HCT116 (cell line): ENCODE measurements around the gene CERK. TPM values are rescaled to one million over a fixed set of nuclear protein-coding genes. Genes with fewer than 3 reads are reported as not detected.
"Not testable (repeated sequence)": the region's sequence is repeated elsewhere in the genome, so short reads cannot be mapped to it uniquely, and the experiment has no call there.

Source experiments
- ATAC-seq: fragments of 200-7000 bp; cut with Tn5 transposase; 2 replicates; pipeline ENCODE4 v1.9.1; 2020; ENCODE audit warnings: mild to moderate bottlenecking, moderate library complexity
- BruUV-seq: library from RNA; stranded (reverse); fragments of 400-500 nt; replicated peaks from 2 replicates; lab custom pipeline; 2021; lab: Mats Ljungman, UMichigan
- CTCF ChIA-PET: fragments of 300-600 bp; sonication (Branson Sonifier 250); formaldehyde crosslinking; loops from one replicate; lab custom pipeline; 2021; ENCODE audit warnings: antibody characterized with exemption; lab: Charles Lee
- POLR2A ChIA-PET: fragments of 300-600, 350-600 bp; sonication (Branson Sonifier 250); formaldehyde crosslinking; loops from one replicate; lab custom pipeline; 2021; ENCODE audit warnings: antibody characterized with exemption; lab: Charles Lee
- RAD21 ChIA-PET, 2 experiments: fragments of 300-600 bp; sonication (Branson Sonifier 250); formaldehyde crosslinking; loops; one replicate each; lab custom pipeline; 2023; ENCODE audit warnings: low total read pairs in 2 of 2; ENCODE audit not compliant: uncharacterized antibody in 2 of 2, unreplicated experiment in 2 of 2, low non-redundant PET in 1 of 2; lab: Charles Lee
- DNase-seq: peaks from one replicate; pipeline ENCODE4 v3.0.0-alpha.2; 2010; ENCODE audit warnings: low read depth, low spot score
- H2AFZ ChIP-seq: fragments of 200-600 bp; shearing (Covaris generic), sonication (generic); 2 replicates; pipeline ENCODE4 v1.6.1; 2017; ENCODE audit warnings: low read depth, mixed run types, mixed read lengths, antibody characterized with exemption, low read length; ENCODE audit not compliant: poor library complexity, severe bottlenecking
- H3K27ac ChIP-seq: 2 replicates; pipeline ENCODE4 v1.5.1; 2012; ENCODE audit warnings: low read depth, low read length
- H3K27me3 ChIP-seq: fragments of 200-600 bp; sonication (generic); 2 replicates; pipeline ENCODE4 v1.6.1; 2016; ENCODE audit warnings: mixed run types, low read length, mixed read lengths; ENCODE audit not compliant: insufficient read depth
- H3K36me3 ChIP-seq, 2 experiments: fragments of 200-500 bp in 1 of 2; fragments of 200-600 bp in 1 of 2; sonication (Bioruptor generic) in 1 of 2; sonication (generic) in 1 of 2; 2 replicates each; pipeline versions ENCODE4 v1.5.1 to v1.6.1; 2014 to 2016; ENCODE audit warnings: low read length in 2 of 2, inconsistent platforms in 1 of 2, mixed read lengths in 1 of 2, mixed run types in 1 of 2; ENCODE audit not compliant: insufficient read depth in 2 of 2, control insufficient read depth in 1 of 2
- H3K4me1 ChIP-seq, 2 experiments: fragments of 200-600 bp in 1 of 2; sonication (generic) in 1 of 2; 2 replicates each; pipeline versions ENCODE4 v1.5.1 to v1.6.1; 2012 to 2017; ENCODE audit warnings: low read length in 2 of 2, inconsistent platforms in 1 of 2, mild to moderate bottlenecking in 1 of 2, mixed read lengths in 1 of 2, mixed run types in 1 of 2, moderate library complexity in 1 of 2; ENCODE audit not compliant: insufficient read depth in 2 of 2, control insufficient read depth in 1 of 2
- H3K4me2 ChIP-seq: fragments of 200-600 bp; sonication (generic); 2 replicates; pipeline ENCODE4 v1.6.1; 2017; ENCODE audit warnings: mixed run types, low read length, mixed read lengths
- H3K4me3 ChIP-seq, 2 experiments: fragments of 200-600 bp in 1 of 2; sonication (generic) in 1 of 2; replicated peaks in 1 of 2; 2 replicates each; pipeline ENCODE4 v1.5.1; 2011 to 2016; ENCODE audit warnings: low read length in 2 of 2, control low read depth in 1 of 2, low read depth in 1 of 2, mild to moderate bottlenecking in 1 of 2, mixed read lengths in 1 of 2, mixed run types in 1 of 2
- H3K79me2 ChIP-seq: fragments of 200-600 bp; sonication (generic); 2 replicates; pipeline ENCODE4 v1.6.1; 2017; ENCODE audit warnings: mild to moderate bottlenecking, mixed run types, low read length, moderate library complexity, mixed read lengths; ENCODE audit not compliant: insufficient read depth
- H3K9ac ChIP-seq: fragments of 200-600 bp; sonication (generic); 2 replicates; pipeline ENCODE4 v1.6.1; 2016; ENCODE audit warnings: low read length, mixed read lengths
- H3K9me2 ChIP-seq: fragments of 200-600 bp; sonication (generic), shearing (Covaris generic); 2 replicates; pipeline ENCODE4 v1.6.1; 2017; ENCODE audit warnings: mixed run types, mild to moderate bottlenecking, moderate library complexity; ENCODE audit not compliant: insufficient read depth
- H3K9me3 ChIP-seq, 2 experiments: fragments of 200-500 bp in 1 of 2; fragments of 200-600 bp in 1 of 2; sonication (Bioruptor generic) in 1 of 2; sonication (generic) in 1 of 2; 2 replicates each; pipeline ENCODE4 v1.6.1; 2014 to 2017; ENCODE audit warnings: low read length in 2 of 2, mixed read lengths in 2 of 2, inconsistent platforms in 1 of 2, low read depth in 1 of 2, mild to moderate bottlenecking in 1 of 2, mixed run types in 1 of 2, moderate library complexity in 1 of 2; ENCODE audit not compliant: control insufficient read depth in 1 of 2, insufficient read depth in 1 of 2
- H4K20me1 ChIP-seq: fragments of 200-600 bp; sonication (generic), shearing (Covaris generic); 2 replicates; pipeline ENCODE4 v1.6.1; 2017; ENCODE audit warnings: mixed run types, mild to moderate bottlenecking, moderate library complexity; ENCODE audit not compliant: insufficient read depth
- CBX3 ChIP-seq: IDR thresholded peaks from 2 replicates; pipeline ENCODE4 v1.6.1; 2012; ENCODE audit warnings: low read depth
- EGR1 ChIP-seq: IDR thresholded peaks from 2 replicates; pipeline ENCODE4 v1.6.1; 2012; ENCODE audit warnings: low read depth
- EZH2 ChIP-seq: fragments of 200-600 bp; sonication (generic); IDR thresholded peaks from 2 replicates; pipeline ENCODE4 v1.6.1; 2017; ENCODE audit warnings: antibody characterized with exemption, mixed run types
- FOSL1 ChIP-seq: IDR thresholded peaks from 2 replicates; pipeline ENCODE4 v1.6.1; 2012; ENCODE audit warnings: low read depth
- POLR2A ChIP-seq: IDR thresholded peaks from 2 replicates; pipeline ENCODE4 v1.7.0; 2011; ENCODE audit warnings: borderline replicate concordance; ENCODE audit not compliant: insufficient read depth, insufficient read length; ENCODE audit errors: extremely low read depth
- POLR2AphosphoS5 ChIP-seq: IDR thresholded peaks from 2 replicates; pipeline ENCODE4 v1.6.1; 2011; ENCODE audit warnings: mild to moderate bottlenecking, low read depth, low read length, moderate library complexity
- REST ChIP-seq: IDR thresholded peaks from 2 replicates; pipeline ENCODE4 v1.6.1; 2012; ENCODE audit warnings: low read depth
- TCF7L2 ChIP-seq: IDR thresholded peaks from 2 replicates; pipeline ENCODE4 v1.7.0; 2011; ENCODE audit warnings: borderline replicate concordance, inconsistent platforms; ENCODE audit not compliant: insufficient read depth, insufficient read length; ENCODE audit errors: extremely low read depth
- YY1 ChIP-seq: IDR thresholded peaks from 2 replicates; pipeline ENCODE4 v1.6.1; 2011; ENCODE audit warnings: low read length, low read depth, moderate library complexity, mild to moderate bottlenecking; ENCODE audit not compliant: insufficient replicate concordance; ENCODE audit errors: extremely low read depth
- ZFX ChIP-seq: fragments of 450-650 bp; IDR thresholded peaks from 2 replicates; pipeline ENCODE4 v1.6.1; 2017
- ZNF274 ChIP-seq: fragments of 200-500 bp; sonication (Bioruptor generic); IDR thresholded peaks from 2 replicates; pipeline ENCODE4 v1.6.1; 2014; ENCODE audit warnings: mild to moderate bottlenecking, low read depth, low read length, inconsistent platforms
- intact Hi-C: fragments of 100-400 bp; cut with micrococcal nuclease; formaldehyde crosslinking; loops from 2 replicates; pipeline ENCODE4 v1.10.0; 2022
- total RNA-seq: library from RNA; stranded (reverse); gene quantifications from one replicate; pipeline ENCODE4 v1.2.1, GENCODE V29; 2021; ENCODE audit not compliant: unreplicated experiment
- TF ChIP-seq, protein P1 (sequence below): IDR thresholded peaks from 2 replicates; pipeline ENCODE4 v1.6.1; 2011; ENCODE audit warnings: mild to moderate bottlenecking, low read length, moderate library complexity; ENCODE audit not compliant: insufficient replicate concordance; ENCODE audit errors: extremely low read depth

Gene CERK
- total RNA-seq, 1 experiment from 2014 or later: 35.0 TPM

GRCh38 chr22:46646531-46647215 lies 91.4 kb downstream of the CERK start:
- no TSS peak for BruUV-seq
- H3K36me3 ChIP-seq: no peaks in the 10 kb centered on the region
- no peak overlapping the region for H3K4me3 ChIP-seq
- H3K9ac ChIP-seq: no peak overlapping the region
- no peak overlapping the region for H3K4me2 ChIP-seq
- TF ChIP-seq, protein P1, sequence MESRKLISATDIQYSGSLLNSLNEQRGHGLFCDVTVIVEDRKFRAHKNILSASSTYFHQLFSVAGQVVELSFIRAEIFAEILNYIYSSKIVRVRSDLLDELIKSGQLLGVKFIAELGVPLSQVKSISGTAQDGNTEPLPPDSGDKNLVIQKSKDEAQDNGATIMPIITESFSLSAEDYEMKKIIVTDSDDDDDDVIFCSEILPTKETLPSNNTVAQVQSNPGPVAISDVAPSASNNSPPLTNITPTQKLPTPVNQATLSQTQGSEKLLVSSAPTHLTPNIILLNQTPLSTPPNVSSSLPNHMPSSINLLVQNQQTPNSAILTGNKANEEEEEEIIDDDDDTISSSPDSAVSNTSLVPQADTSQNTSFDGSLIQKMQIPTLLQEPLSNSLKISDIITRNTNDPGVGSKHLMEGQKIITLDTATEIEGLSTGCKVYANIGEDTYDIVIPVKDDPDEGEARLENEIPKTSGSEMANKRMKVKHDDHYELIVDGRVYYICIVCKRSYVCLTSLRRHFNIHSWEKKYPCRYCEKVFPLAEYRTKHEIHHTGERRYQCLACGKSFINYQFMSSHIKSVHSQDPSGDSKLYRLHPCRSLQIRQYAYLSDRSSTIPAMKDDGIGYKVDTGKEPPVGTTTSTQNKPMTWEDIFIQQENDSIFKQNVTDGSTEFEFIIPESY: no peak
- TF ChIP-seq YY1: no peak
- no peak for TF ChIP-seq ZFX
- no peak for TF ChIP-seq CBX3
- no peak for TF ChIP-seq REST
- TF ChIP-seq EGR1: no peak
- TF ChIP-seq POLR2AphosphoS5: no peak
- no peak for TF ChIP-seq POLR2A
- TF ChIP-seq FOSL1: no peak
- no peak for TF ChIP-seq ZNF274
- no peak for TF ChIP-seq EZH2
- TF ChIP-seq TCF7L2: no peak
- TF ChIP-seq, all 23 proteins: peak for 0
- POLR2A ChIA-PET: no interaction called here
- no peaks in the 10 kb centered on the region for H4K20me1 ChIP-seq
- no peaks in the 10 kb centered on the region for H3K9me2 ChIP-seq
- H3K9me3 ChIP-seq: no peaks in the 10 kb centered on the region
- no peaks in the 10 kb centered on the region for H3K27me3 ChIP-seq
- DNase-seq (no peak), ATAC-seq (no peak)
- no peak overlapping the region for H2AFZ ChIP-seq
- no peaks in the 10 kb centered on the region for H3K4me1 ChIP-seq
- RAD21 ChIA-PET: no interaction called here
- no peak overlapping the region for H3K27ac ChIP-seq
- H3K79me2 ChIP-seq: no peaks in the 10 kb centered on the region
- intact Hi-C loops: no loop called here
- CTCF ChIA-PET: interaction anchor here (0.7 kb wide), 1 partner anchor 83 kb away, joined by 3 read pairs; no protein-coding TSS in a partner anchor

- H3K9me3 ChIP-seq, H3K4me1 ChIP-seq, H3K4me3 ChIP-seq, H3K79me2 ChIP-seq, H3K27ac ChIP-seq, H3K9me2 ChIP-seq, DNase-seq, ATAC-seq, POLR2A ChIA-PET, H3K4me2 ChIP-seq, H3K36me3 ChIP-seq, intact Hi-C loops, H4K20me1 ChIP-seq, H2AFZ ChIP-seq, H3K9ac ChIP-seq, CTCF ChIA-PET, BruUV-seq, H3K27me3 ChIP-seq, RAD21 ChIA-PET: not testable (repeated sequence)
Measured at GRCh38 chr22:46642840-46643480, 95.1 kb downstream of the CERK start.
